Stomach (tissue), 4 donors: Measurements from ENCODE around the gene CREBBP.

Experiments used
- CTCF ChIP-seq, 7 experiments: fragments of 450-650 bp in 4 of 7; fragments of 200-600 bp in 3 of 7; sonication (generic) in 3 of 7; IDR thresholded peaks; one replicate each; pipeline ENCODE4 v1.5.1; 2016 to 2019; ENCODE audit warnings: antibody characterized with exemption in 7 of 7, control low read depth in 2 of 7, mild to moderate bottlenecking in 1 of 7
- EP300 ChIP-seq: sonication (generic); formaldehyde crosslinking; IDR thresholded peaks from one replicate; pipeline ENCODE4 v1.6.1; 2017; ENCODE audit warnings: antibody characterized with exemption
- POLR2A ChIP-seq, 4 donors: fragments of 450-650 bp; IDR thresholded peaks; one replicate each; pipeline ENCODE4 v1.6.1; 2016; ENCODE audit warnings: antibody characterized with exemption in 4 of 4, control low read depth in 2 of 4, mild to moderate bottlenecking in 1 of 4, moderate library complexity in 1 of 4
- POLR2AphosphoS5 ChIP-seq, 3 donors: sonication (generic); formaldehyde crosslinking; IDR thresholded peaks; one replicate each; pipeline ENCODE4 v1.6.1; 2016; ENCODE audit warnings: antibody characterized with exemption in 3 of 3

GRCh38 chr16:3691761-3692160 lies 188.8 kb downstream of the CREBBP start:
- no peak for TF ChIP-seq CTCF (IDR thresholded peaks at IDR 0.05)
- no peak for TF ChIP-seq POLR2A (IDR thresholded peaks at IDR 0.05)
- TF ChIP-seq EP300 = no peak
- TF ChIP-seq POLR2AphosphoS5 (IDR thresholded peaks at IDR 0.05) = no peak
